ENCODE measurements around the gene CAPN3. TPM values are rescaled to one million over a fixed set of nuclear protein-coding genes. Genes with fewer than 3 reads are reported as not detected.
A peak's percentile ranks its signal among the peaks of the same experiment; 100 is the strongest.

Gene CAPN3
- total RNA-seq, 4 donors from 2014 or later, result 0.82 to 8.8 (median 5.8) TPM

- Histone ChIP-seq H3K4me3 (no peak overlapping the region), H3K9me3 (no peaks in the 10 kb centered on the region), H3K27ac (peak overlapping the region in 1 of 4 donors; percentile 16), H3K4me1 (peaks cover 0 to 11% (median 5%) of the 10 kb centered on the region in 3 donors), H3K36me3 (peaks cover 15 to 92% (median 34%) of the 10 kb centered on the region in 3 donors), H3K27me3 (no peaks in the 10 kb centered on the region)
- WGBS, 2 donors, result 30 to 37% methylated on average over 2 of the region's 2 CpGs
- no peak for TF ChIP-seq POLR2A (IDR thresholded peaks at IDR 0.05)
- TF ChIP-seq, protein P1, sequence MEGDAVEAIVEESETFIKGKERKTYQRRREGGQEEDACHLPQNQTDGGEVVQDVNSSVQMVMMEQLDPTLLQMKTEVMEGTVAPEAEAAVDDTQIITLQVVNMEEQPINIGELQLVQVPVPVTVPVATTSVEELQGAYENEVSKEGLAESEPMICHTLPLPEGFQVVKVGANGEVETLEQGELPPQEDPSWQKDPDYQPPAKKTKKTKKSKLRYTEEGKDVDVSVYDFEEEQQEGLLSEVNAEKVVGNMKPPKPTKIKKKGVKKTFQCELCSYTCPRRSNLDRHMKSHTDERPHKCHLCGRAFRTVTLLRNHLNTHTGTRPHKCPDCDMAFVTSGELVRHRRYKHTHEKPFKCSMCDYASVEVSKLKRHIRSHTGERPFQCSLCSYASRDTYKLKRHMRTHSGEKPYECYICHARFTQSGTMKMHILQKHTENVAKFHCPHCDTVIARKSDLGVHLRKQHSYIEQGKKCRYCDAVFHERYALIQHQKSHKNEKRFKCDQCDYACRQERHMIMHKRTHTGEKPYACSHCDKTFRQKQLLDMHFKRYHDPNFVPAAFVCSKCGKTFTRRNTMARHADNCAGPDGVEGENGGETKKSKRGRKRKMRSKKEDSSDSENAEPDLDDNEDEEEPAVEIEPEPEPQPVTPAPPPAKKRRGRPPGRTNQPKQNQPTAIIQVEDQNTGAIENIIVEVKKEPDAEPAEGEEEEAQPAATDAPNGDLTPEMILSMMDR (IDR thresholded peaks at IDR 0.05), result no peak
- DNase-seq, result no peak
- intact Hi-C loops (cut with DNase I), result no loop called here
These were observed 54.6 kb downstream of the CAPN3 start for GRCh38 chr15:42413920-42414319.

GRCh38 chr15:42419369-42419768, 60.1 kb downstream of the CAPN3 start:
- peaks cover 0 to 3% (median 0%) of the 10 kb centered on the region in 3 donors for H3K4me1 ChIP-seq
- H3K9me3 ChIP-seq, result no peaks in the 10 kb centered on the region
- no peak for DNase-seq
- intact Hi-C loops (cut with DNase I), result no loop called here
- H3K4me3 ChIP-seq, result no peak overlapping the region
- H3K27ac ChIP-seq, result no peak overlapping the region
- peaks cover 13 to 100% (median 42%) of the 10 kb centered on the region in 3 donors for H3K36me3 ChIP-seq
- TF ChIP-seq, protein P1 (IDR thresholded peaks at IDR 0.05), result no peak
- TF ChIP-seq POLR2A (IDR thresholded peaks at IDR 0.05), result no peak
- H3K27me3 ChIP-seq, result no peaks in the 10 kb centered on the region
- whole genome bisulfite sequencing, 2 donors, result 85% methylated on average over 7 of the region's 7 CpGs

DNA sequence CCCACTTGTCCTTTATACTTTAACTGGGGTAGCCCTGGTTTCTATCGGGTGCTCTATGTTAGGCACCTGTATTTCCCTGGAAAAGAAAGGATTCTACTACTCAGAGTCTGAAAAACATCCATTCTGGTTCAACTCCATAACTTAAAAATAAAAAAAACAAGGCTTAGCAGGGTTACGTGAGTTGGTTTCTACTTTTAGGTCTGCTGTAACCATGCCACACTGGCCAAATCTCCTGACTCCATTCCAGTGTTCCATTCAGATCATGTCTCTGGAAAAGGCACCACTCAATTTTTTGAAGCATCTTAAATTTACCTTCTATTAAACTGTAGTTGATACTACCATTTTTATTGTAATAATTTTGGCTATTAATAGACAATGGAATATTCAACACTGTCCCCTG, 62.1 kb downstream of the CAPN3 start:
- H3K9me3 ChIP-seq, result no peaks in the 10 kb centered on the region
- H3K4me3 ChIP-seq, result no peak overlapping the region
- H3K36me3 ChIP-seq, result peaks cover 13 to 100% (median 38%) of the 10 kb centered on the region in 3 donors
- intact Hi-C loops (cut with DNase I), result no loop called here
- no peaks in the 10 kb centered on the region for H3K4me1 ChIP-seq
- no peak overlapping the region for H3K27ac ChIP-seq
- DNase-seq, result no peak
- WGBS, 2 donors, result 92 to 93% methylated on average over 2 of the region's 2 CpGs
- TF ChIP-seq POLR2A (IDR thresholded peaks at IDR 0.05), result no peak
- TF ChIP-seq, protein P1 (IDR thresholded peaks at IDR 0.05), result no peak
- H3K27me3 ChIP-seq, result no peaks in the 10 kb centered on the region

GRCh38 chr15:42427429-42428223, 68.3 kb downstream of the CAPN3 start:
- H3K27me3 ChIP-seq, result no peaks in the 10 kb centered on the region
- no peak overlapping the region for H3K4me3 ChIP-seq
- H3K9me3 ChIP-seq, result no peaks in the 10 kb centered on the region
- TF ChIP-seq, protein P1 (IDR thresholded peaks at IDR 0.05), result no peak
- no peak for TF ChIP-seq POLR2A (IDR thresholded peaks at IDR 0.05)
- DNase-seq, result no peak
- intact Hi-C loops (cut with DNase I), result no loop called here
- H3K27ac ChIP-seq, result no peak overlapping the region
- WGBS, 2 donors, result 87 to 91% methylated on average over 7 of the region's 7 CpGs
- H3K4me1 ChIP-seq, result no peaks in the 10 kb centered on the region
- peaks cover 4 to 100% (median 37%) of the 10 kb centered on the region in 3 donors for H3K36me3 ChIP-seq

- H3K27ac ChIP-seq, result no peak overlapping the region
- H3K36me3 ChIP-seq, result peaks cover 5 to 97% (median 9%) of the 10 kb centered on the region in 3 donors
- H3K4me1 ChIP-seq, result peaks cover 0 to 10% (median 0%) of the 10 kb centered on the region in 3 donors
- no peak for TF ChIP-seq POLR2A (IDR thresholded peaks at IDR 0.05)
- TF ChIP-seq, protein P1 (IDR thresholded peaks at IDR 0.05), result no peak
- no peak for DNase-seq
- WGBS, 2 donors, result 50 to 59% methylated on average over 5 of the region's 5 CpGs
- intact Hi-C loops (cut with DNase I), result no loop called here
- no peaks in the 10 kb centered on the region for H3K9me3 ChIP-seq
- no peaks in the 10 kb centered on the region for H3K27me3 ChIP-seq
- H3K4me3 ChIP-seq, result no peak overlapping the region
These were observed 85.2 kb downstream of the CAPN3 start for GRCh38 chr15:42444415-42445063.

Data from esophagus squamous epithelium (tissue), 5 donors.